Measurements from ENCODE around the gene ZNF827. TPM values are rescaled to one million over a fixed set of nuclear protein-coding genes. Genes with fewer than 3 reads are reported as not detected.
A peak's percentile ranks its signal among the peaks of the same experiment; 100 is the strongest.

ZNF827 gene
- total RNA-seq, 4 donors from 2014 or later, result 23.9 to 52.3 (median 29.3) TPM

GRCh38 chr4:145756244-145756643 lies 182.4 kb downstream of the ZNF827 start:
- no peak overlapping the region for H3K4me3 ChIP-seq (replicated peaks in 1 of 3)
- intact Hi-C loops (cut with DNase I), result no loop called here
- 80 to 91% methylated on average over 1 of the region's 1 CpG for WGBS, 2 donors
- no peak for TF ChIP-seq CTCF (IDR thresholded peaks at IDR 0.05)
- TF ChIP-seq POLR2A (IDR thresholded peaks at IDR 0.05), result no peak
- no peaks in the 10 kb centered on the region for H3K9me3 ChIP-seq
- H3K4me1 ChIP-seq, result no peaks in the 10 kb centered on the region
- H3K27ac ChIP-seq, result no peak overlapping the region
- DNase-seq, result no peak
- H3K36me3 ChIP-seq, result peaks cover 7% of the 10 kb centered on the region in 2 donors
- no peaks in the 10 kb centered on the region for H3K27me3 ChIP-seq

- no peaks in the 10 kb centered on the region for H3K9me3 ChIP-seq
- DNase-seq, result no peak
- H3K27ac ChIP-seq, result no peak overlapping the region
- no peaks in the 10 kb centered on the region for H3K27me3 ChIP-seq
- H3K4me3 ChIP-seq (replicated peaks in 1 of 3), result no peak overlapping the region
- peaks cover 2 to 3% of the 10 kb centered on the region in 2 donors for H3K36me3 ChIP-seq
- WGBS, 2 donors, result 81 to 87% methylated on average over 2 of the region's 2 CpGs
- TF ChIP-seq CTCF (IDR thresholded peaks at IDR 0.05) (no peak), POLR2A (IDR thresholded peaks at IDR 0.05) (no peak)
- H3K4me1 ChIP-seq, result no peaks in the 10 kb centered on the region
- intact Hi-C loops (cut with DNase I), result no loop called here
Measured at GRCh38 chr4:145755802-145756201, 182.8 kb downstream of the ZNF827 start.

- intact Hi-C loops (cut with DNase I), result no loop called here
- no peaks in the 10 kb centered on the region for H3K4me1 ChIP-seq
- H3K9me3 ChIP-seq, result no peaks in the 10 kb centered on the region
- no peak overlapping the region for H3K4me3 ChIP-seq (replicated peaks in 1 of 3)
- H3K27ac ChIP-seq, result no peak overlapping the region
- no peak for DNase-seq
- no peaks in the 10 kb centered on the region for H3K27me3 ChIP-seq
- no peak for TF ChIP-seq CTCF (IDR thresholded peaks at IDR 0.05)
- no peak for TF ChIP-seq POLR2A (IDR thresholded peaks at IDR 0.05)
- WGBS, 2 donors, result 95 to 98% methylated on average over 2 of the region's 2 CpGs
- no peaks in the 10 kb centered on the region for H3K36me3 ChIP-seq
Measured at GRCh38 chr4:145743641-145744040, 195.0 kb downstream of the ZNF827 start.

GRCh38 chr4:145740806-145741205 lies 197.8 kb downstream of the ZNF827 start:
- intact Hi-C loops (cut with DNase I), result no loop called here
- no peak overlapping the region for H3K27ac ChIP-seq
- no peaks in the 10 kb centered on the region for H3K9me3 ChIP-seq
- no peaks in the 10 kb centered on the region for H3K36me3 ChIP-seq
- no peaks in the 10 kb centered on the region for H3K27me3 ChIP-seq
- no peak overlapping the region for H3K4me3 ChIP-seq (replicated peaks in 1 of 3)
- DNase-seq, result no peak
- H3K4me1 ChIP-seq, result peaks cover 9 to 14% of the 10 kb centered on the region in 2 donors
- WGBS, 2 donors, result 85 to 90% methylated on average over 2 of the region's 2 CpGs
- TF ChIP-seq POLR2A (IDR thresholded peaks at IDR 0.05) (no peak), CTCF (IDR thresholded peaks at IDR 0.05) (no peak)

- intact Hi-C loops (cut with DNase I), result no loop called here
- DNase-seq, result peak; percentile 50 to 65
- WGBS, 2 donors, result 27 to 31% methylated on average over 5 of the region's 5 CpGs
Measured at GRCh38 chr4:145739845-145740244, 198.8 kb downstream of the ZNF827 start.

More at GRCh38 chr4:145739845-145740244, 198.8 kb downstream of the ZNF827 start:
- Histone ChIP-seq H3K36me3 (no peaks in the 10 kb centered on the region), H3K4me3 (replicated peaks in 1 of 3) (no peak overlapping the region), H3K4me1 (peaks cover 19 to 24% of the 10 kb centered on the region in 2 donors), H3K27ac (no peak overlapping the region), H3K27me3 (no peaks in the 10 kb centered on the region), H3K9me3 (no peaks in the 10 kb centered on the region)
- no peak for TF ChIP-seq POLR2A (IDR thresholded peaks at IDR 0.05)
- no peak for TF ChIP-seq CTCF (IDR thresholded peaks at IDR 0.05)

Data from thyroid gland (tissue), 4 donors.